ENCODE measurements around the gene RAB1B. TPM values are rescaled to one million over a fixed set of nuclear protein-coding genes. Genes with fewer than 3 reads are reported as not detected.

Gene RAB1B
- total RNA-seq, 3 donors from 2014 or later = 87.2 to 99.4 (median 98.2) TPM

GRCh38 chr11:66231561-66231960, 36.9 kb upstream of the RAB1B start:
- intact Hi-C loops (cut with DNase I; ENCODE audit: low total_unique reads) = no loop called here
- no peak overlapping the region for H3K4me3 ChIP-seq
- TF ChIP-seq POLR2A (IDR thresholded peaks at IDR 0.05) (no peak), POLR2AphosphoS5 (IDR thresholded peaks at IDR 0.05) (no peak)
- TF ChIP-seq, protein P1, sequence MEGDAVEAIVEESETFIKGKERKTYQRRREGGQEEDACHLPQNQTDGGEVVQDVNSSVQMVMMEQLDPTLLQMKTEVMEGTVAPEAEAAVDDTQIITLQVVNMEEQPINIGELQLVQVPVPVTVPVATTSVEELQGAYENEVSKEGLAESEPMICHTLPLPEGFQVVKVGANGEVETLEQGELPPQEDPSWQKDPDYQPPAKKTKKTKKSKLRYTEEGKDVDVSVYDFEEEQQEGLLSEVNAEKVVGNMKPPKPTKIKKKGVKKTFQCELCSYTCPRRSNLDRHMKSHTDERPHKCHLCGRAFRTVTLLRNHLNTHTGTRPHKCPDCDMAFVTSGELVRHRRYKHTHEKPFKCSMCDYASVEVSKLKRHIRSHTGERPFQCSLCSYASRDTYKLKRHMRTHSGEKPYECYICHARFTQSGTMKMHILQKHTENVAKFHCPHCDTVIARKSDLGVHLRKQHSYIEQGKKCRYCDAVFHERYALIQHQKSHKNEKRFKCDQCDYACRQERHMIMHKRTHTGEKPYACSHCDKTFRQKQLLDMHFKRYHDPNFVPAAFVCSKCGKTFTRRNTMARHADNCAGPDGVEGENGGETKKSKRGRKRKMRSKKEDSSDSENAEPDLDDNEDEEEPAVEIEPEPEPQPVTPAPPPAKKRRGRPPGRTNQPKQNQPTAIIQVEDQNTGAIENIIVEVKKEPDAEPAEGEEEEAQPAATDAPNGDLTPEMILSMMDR (IDR thresholded peaks at IDR 0.05) = no peak
- no peak overlapping the region for H3K27ac ChIP-seq
- H3K9me3 ChIP-seq = no peaks in the 10 kb centered on the region
- no peaks in the 10 kb centered on the region for H3K27me3 ChIP-seq
- no peaks in the 10 kb centered on the region for H3K4me1 ChIP-seq
- no peaks in the 10 kb centered on the region for H3K36me3 ChIP-seq
- DNase-seq (ENCODE audit: low spot score in 2 of 2) = no peak

DNA sequence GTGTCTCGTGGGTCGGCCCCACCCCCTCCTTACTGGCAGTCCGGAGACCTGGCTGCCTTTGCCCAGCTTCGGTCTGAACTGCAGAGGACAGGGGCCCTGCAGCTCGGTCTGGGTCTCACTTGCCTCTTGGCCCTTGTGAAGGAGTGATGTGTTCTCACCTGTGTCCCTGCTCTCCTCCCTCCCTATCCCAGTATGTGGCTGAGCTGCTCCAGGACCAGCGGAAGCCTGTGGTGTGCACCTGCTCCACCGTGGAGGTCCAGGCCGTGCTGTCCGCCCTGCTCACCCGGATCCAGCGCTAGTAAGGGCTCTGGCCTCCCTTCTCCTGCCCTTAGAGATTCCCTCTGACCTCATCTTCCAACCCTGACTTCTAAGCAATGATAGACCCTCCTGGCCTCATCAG, 35.7 kb upstream of the RAB1B start:
- DNase-seq (ENCODE audit: low spot score in 2 of 2) = no peak
- TF ChIP-seq POLR2AphosphoS5 (IDR thresholded peaks at IDR 0.05) = no peak
- TF ChIP-seq, protein P1 (IDR thresholded peaks at IDR 0.05) = no peak
- Histone ChIP-seq H3K36me3 (no peaks in the 10 kb centered on the region), H3K4me1 (no peaks in the 10 kb centered on the region), H3K27ac (no peak overlapping the region), H3K27me3 (no peaks in the 10 kb centered on the region), H3K4me3 (no peak overlapping the region), H3K9me3 (no peaks in the 10 kb centered on the region)
- intact Hi-C loops (cut with DNase I; ENCODE audit: low total_unique reads) = no loop called here

GRCh38 chr11:66233301-66233700, 35.1 kb upstream of the RAB1B start:
- DNase-seq (ENCODE audit: low spot score in 2 of 2) = no peak
- Histone ChIP-seq H3K4me3 (no peak overlapping the region), H3K9me3 (no peaks in the 10 kb centered on the region), H3K36me3 (no peaks in the 10 kb centered on the region), H3K4me1 (no peaks in the 10 kb centered on the region), H3K27ac (no peak overlapping the region), H3K27me3 (no peaks in the 10 kb centered on the region)
- intact Hi-C loops (cut with DNase I; ENCODE audit: low total_unique reads) = no loop called here
- TF ChIP-seq POLR2AphosphoS5 (IDR thresholded peaks at IDR 0.05) = no peak
- TF ChIP-seq POLR2A (IDR thresholded peaks at IDR 0.05) = no peak
- TF ChIP-seq, protein P1 (IDR thresholded peaks at IDR 0.05) = no peak

DNA sequence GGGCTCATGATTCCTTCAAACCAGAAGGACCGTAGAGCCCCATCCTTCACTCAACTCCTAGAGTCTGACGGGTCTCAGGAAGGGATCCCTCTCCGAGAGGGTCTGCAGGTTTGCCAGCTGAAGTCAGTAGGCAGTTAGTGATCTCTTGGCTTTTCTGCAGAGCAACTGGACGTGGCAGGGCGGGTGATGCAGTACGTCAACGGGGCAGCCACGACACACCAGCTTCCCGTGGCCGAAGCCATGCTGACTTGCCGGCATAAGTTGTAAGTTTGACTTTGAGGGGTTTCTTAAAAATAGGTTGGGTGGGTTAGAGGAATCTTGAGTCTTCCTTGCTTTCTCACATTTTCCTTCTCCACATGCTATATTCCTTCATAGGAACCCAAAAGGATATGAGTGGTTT, 33.3 kb upstream of the RAB1B start:
- no peak overlapping the region for H3K27ac ChIP-seq
- no peaks in the 10 kb centered on the region for H3K27me3 ChIP-seq
- intact Hi-C loops (cut with DNase I; ENCODE audit: low total_unique reads) = no loop called here
- TF ChIP-seq POLR2A (IDR thresholded peaks at IDR 0.05) (no peak), POLR2AphosphoS5 (IDR thresholded peaks at IDR 0.05) (no peak)
- TF ChIP-seq, protein P1 (IDR thresholded peaks at IDR 0.05) = no peak
- H3K9me3 ChIP-seq = no peaks in the 10 kb centered on the region
- no peaks in the 10 kb centered on the region for H3K36me3 ChIP-seq
- H3K4me3 ChIP-seq = no peak overlapping the region
- H3K4me1 ChIP-seq = no peaks in the 10 kb centered on the region
- DNase-seq (ENCODE audit: low spot score in 2 of 2) = no peak

DNA sequence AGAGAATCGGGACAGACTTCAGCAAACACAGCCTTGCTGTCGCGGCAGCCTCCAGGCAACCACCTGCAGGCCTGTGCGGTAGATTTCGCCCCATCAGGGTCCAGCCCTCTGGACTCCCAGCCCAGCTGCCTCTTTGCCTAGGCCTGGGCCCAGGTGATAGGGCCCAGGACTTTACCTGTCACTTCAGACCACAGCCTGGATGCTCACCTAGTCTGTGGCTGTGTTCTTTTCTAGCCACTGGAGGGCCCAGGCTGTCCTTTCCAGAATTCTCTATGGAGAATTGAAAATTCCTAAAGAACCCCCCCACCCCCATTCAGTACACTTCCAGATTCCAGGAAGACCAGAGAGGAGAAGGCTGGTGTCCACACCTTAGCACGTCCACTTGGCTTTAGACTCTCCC, 30.6 kb upstream of the RAB1B start:
- TF ChIP-seq POLR2AphosphoS5 (IDR thresholded peaks at IDR 0.05) (no peak), POLR2A (IDR thresholded peaks at IDR 0.05) (no peak)
- TF ChIP-seq, protein P1 (IDR thresholded peaks at IDR 0.05) = no peak
- H3K27me3 ChIP-seq = no peaks in the 10 kb centered on the region
- no peak overlapping the region for H3K4me3 ChIP-seq
- no peak for DNase-seq (ENCODE audit: low spot score in 2 of 2)
- H3K36me3 ChIP-seq = no peaks in the 10 kb centered on the region
- H3K4me1 ChIP-seq = no peaks in the 10 kb centered on the region
- H3K9me3 ChIP-seq = no peaks in the 10 kb centered on the region
- no peak overlapping the region for H3K27ac ChIP-seq
- intact Hi-C loops (cut with DNase I; ENCODE audit: low total_unique reads) = no loop called here

Measured in breast epithelium (tissue), 4 donors.